Rectal smooth muscle tissue (tissue), 1 donor: ENCODE measurements around the gene NINL.
"Not testable (repeated sequence)": the region's sequence is repeated elsewhere in the genome, so short reads cannot be mapped to it uniquely, and the experiment has no call there.

Experiments
- H3K27ac ChIP-seq: one replicate; pipeline ENCODE4 v1.7.0; 2013; ENCODE audit warnings: low read depth, low read length, inconsistent platforms
- H3K27me3 ChIP-seq: one replicate; pipeline ENCODE4 v1.7.0; 2013; ENCODE audit warnings: low read length; ENCODE audit not compliant: control insufficient read depth, insufficient read depth
- H3K36me3 ChIP-seq: one replicate; pipeline ENCODE4 v1.7.0; 2013; ENCODE audit warnings: low read length; ENCODE audit not compliant: control insufficient read depth, insufficient read depth
- H3K4me1 ChIP-seq: one replicate; pipeline ENCODE4 v1.7.0; 2013; ENCODE audit warnings: low read length; ENCODE audit not compliant: control insufficient read depth, insufficient read depth
- H3K4me3 ChIP-seq: one replicate; pipeline ENCODE4 v1.7.0; 2013; ENCODE audit warnings: low read length
- H3K9ac ChIP-seq: one replicate; pipeline ENCODE4 v1.7.0; 2013; ENCODE audit warnings: low read length

Gene NINL

DNA sequence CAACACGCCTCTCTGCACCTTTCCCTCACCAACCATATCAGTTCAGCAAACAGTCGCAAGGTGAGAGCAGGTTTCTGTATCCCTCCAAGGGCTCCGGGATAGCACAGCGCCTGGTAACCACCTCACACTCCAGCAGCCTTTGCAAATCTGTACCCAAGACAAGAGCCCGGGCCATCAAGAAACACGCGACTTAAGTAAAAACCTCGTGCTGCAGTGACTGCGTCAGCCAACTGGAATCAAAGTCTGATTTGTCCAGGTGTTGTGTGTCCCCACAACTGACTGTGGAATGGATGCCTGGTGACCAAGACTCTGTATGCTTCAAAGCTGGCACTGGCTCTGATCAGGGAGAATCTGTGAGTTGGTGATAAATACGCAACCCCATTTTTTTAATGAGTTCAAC, 74.1 kb downstream of the NINL start:
- no peak overlapping the region for H3K9ac ChIP-seq
- H3K27ac ChIP-seq, result no peak overlapping the region
- H3K4me1 ChIP-seq, result no peaks in the 10 kb centered on the region
- peaks cover 14% of the 10 kb centered on the region for H3K36me3 ChIP-seq
- no peak overlapping the region for H3K4me3 ChIP-seq
- no peaks in the 10 kb centered on the region for H3K27me3 ChIP-seq

DNA sequence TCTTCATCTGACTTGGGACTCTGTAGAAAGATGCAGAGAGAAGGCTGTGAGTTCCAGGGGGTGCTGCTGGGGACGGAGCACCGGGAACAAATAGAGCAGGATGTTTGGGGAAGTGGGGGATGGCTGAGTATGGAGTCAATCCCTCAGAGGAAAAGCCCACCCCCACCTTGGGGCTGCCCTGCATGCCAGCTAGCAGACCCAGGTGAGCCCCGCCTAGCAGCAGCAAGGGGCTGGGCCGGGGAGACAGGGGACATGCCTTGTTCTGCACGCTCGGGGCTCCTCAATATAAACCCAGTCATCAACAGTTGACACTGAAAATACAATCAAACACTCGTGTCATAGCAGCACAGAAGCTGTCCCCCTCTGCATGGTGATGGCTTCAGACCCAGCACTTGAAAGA, 74.6 kb downstream of the NINL start:
- Histone ChIP-seq H3K27ac (no peak overlapping the region), H3K27me3 (no peaks in the 10 kb centered on the region), H3K4me3 (no peak overlapping the region), H3K9ac (no peak overlapping the region), H3K36me3 (peaks cover 14% of the 10 kb centered on the region), H3K4me1 (no peaks in the 10 kb centered on the region)

DNA sequence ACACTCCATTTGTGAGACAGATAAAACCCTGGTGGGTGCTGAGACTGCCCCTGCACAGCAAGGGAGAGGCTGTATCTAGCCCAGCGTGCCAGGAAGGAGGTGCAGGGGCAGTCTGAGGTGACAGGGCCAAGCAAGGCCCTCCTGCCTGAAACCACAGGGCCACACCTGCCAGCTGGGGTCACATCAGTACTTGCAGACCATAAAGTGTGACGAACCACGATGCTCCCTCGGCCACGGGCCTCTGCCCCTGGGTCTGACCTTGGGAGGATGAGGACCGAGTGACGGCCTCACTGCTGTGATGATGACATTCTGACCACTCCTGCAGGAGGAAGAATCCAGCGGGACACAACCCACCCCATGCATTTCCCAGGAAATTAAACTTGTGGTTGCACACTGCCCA, 75.1 kb downstream of the NINL start:
- H3K27ac ChIP-seq, result no peak overlapping the region
- H3K36me3 ChIP-seq, result peaks cover 11% of the 10 kb centered on the region
- H3K4me3 ChIP-seq, result no peak overlapping the region
- H3K27me3 ChIP-seq, result no peaks in the 10 kb centered on the region
- no peaks in the 10 kb centered on the region for H3K4me1 ChIP-seq
- H3K9ac ChIP-seq, result no peak overlapping the region

DNA sequence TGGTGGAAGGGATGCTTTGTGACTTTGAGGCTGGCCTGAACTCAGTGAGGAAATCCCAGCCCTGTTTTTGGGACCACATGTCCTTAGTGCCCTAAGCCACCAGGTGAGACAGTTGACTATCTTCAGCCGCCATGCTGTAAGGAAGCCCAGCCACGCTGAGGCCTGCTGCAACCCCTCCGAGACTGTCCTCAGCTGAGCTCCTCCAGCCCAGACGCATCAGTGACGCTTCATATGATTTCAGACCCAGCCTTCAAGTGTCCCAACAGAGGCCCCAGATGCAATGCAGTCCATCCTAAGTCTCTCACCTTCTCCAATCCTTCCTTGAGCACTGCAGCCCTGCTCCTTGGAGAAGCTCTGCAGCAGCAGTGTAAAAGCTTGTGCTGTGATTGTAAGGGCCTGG, 76.2 kb downstream of the NINL start:
- Histone ChIP-seq H3K27ac (no peak overlapping the region), H3K27me3 (no peaks in the 10 kb centered on the region), H3K9ac (no peak overlapping the region), H3K4me1 (no peaks in the 10 kb centered on the region), H3K4me3 (no peak overlapping the region), H3K36me3 (peaks cover 11% of the 10 kb centered on the region)

- Histone ChIP-seq H3K27ac (peak overlapping the region; percentile 8), H3K4me1 (no peaks in the 10 kb centered on the region), H3K36me3 (peaks cover 11% of the 10 kb centered on the region), H3K4me3 (no peak overlapping the region), H3K27me3 (no peaks in the 10 kb centered on the region), H3K9ac (no peak overlapping the region)
Measured at GRCh38 chr20:25508083-25508770, 77.1 kb downstream of the NINL start.

DNA sequence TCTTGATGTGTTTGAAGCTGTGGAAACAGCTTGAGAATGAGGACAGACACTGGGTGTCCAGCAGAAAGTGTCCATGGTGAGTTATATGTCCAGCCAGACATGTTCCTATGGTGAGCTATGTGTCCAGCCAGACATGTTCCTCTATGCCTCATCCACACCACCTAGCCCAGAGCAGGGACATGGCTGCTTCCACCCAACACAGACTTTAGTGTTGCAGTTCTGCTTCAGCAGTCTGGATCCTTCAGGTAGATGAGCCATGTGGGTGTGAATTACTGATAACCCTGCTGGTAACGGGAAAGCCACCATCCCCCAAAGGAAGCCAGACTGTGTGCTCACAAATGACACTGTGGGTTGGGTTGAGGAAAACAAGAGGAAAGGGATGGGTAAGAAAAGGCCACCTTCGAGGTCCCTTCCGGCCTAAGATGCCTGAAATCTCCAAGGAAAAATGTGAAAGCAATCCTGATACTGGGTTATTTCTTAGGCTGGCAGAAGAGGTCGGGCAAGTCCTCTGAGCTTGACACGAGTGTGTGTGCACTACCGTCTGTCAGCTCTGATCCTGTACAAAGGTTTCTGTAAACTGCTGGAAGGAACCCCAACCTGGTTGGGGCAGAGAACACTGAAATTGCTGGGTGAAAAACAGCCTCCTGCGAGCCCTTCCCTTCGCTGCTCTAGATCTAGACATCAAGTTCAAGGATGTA, 77.8 kb downstream of the NINL start:
- Histone ChIP-seq H3K27ac (peak overlapping the region; percentile 8), H3K4me3 (no peak overlapping the region), H3K4me1 (no peaks in the 10 kb centered on the region), H3K9ac (no peak overlapping the region), H3K36me3 (peaks cover 11% of the 10 kb centered on the region), H3K27me3 (no peaks in the 10 kb centered on the region)

DNA sequence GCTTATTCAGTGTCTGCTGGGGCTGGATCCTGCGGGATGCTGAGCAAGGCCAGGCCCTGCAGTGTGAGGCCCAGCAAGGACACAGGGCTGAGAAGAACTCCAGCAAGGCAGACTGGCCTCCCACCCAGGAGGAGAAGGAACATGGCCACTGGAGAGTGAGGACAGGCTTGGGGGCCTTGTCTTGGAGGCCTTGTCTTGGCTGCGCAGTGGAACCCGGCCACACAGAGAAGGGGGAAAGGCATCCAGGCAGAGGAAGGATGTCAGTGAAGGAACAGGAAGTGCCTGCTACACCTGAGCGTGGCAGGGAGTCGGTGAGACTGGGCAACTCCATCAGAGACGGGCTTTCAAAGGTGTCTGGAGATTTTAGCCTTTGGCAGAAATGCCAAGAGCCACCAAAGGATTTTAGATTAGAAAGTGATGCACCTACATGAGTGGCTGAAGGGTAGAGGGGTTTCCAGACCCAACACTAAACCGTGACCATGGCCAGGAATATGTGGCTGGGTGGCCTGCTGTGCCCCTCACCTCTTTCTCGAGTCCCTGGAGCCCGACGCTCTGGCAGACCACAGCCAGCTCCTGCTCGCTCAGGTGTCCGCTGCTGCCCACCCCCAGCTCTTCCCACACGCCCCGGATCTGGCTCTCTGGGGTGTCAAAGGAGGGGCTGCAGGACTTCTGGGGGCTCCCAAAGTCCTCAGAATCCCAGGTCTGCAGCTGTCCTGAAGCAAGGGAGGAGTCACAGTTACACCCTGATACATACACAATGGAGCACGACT, 80.8 kb downstream of the NINL start:
- H3K27ac ChIP-seq, result no peak overlapping the region
- H3K9ac ChIP-seq, result no peak overlapping the region
- H3K27me3 ChIP-seq, result no peaks in the 10 kb centered on the region
- peaks cover 11% of the 10 kb centered on the region for H3K36me3 ChIP-seq
- no peaks in the 10 kb centered on the region for H3K4me1 ChIP-seq
- H3K4me3 ChIP-seq, result no peak overlapping the region

GRCh38 chr20:25503936-25504335, 81.4 kb downstream of the NINL start:
- peaks cover 5% of the 10 kb centered on the region for H3K36me3 ChIP-seq
- no peak overlapping the region for H3K27ac ChIP-seq
- no peak overlapping the region for H3K9ac ChIP-seq
- no peak overlapping the region for H3K4me3 ChIP-seq
- no peaks in the 10 kb centered on the region for H3K27me3 ChIP-seq
- no peaks in the 10 kb centered on the region for H3K4me1 ChIP-seq

GRCh38 chr20:25503051-25503639, 82.2 kb downstream of the NINL start:
- H3K27ac ChIP-seq, H3K9ac ChIP-seq, H3K36me3 ChIP-seq, H3K4me3 ChIP-seq, H3K4me1 ChIP-seq, H3K27me3 ChIP-seq: not testable (repeated sequence)

DNA sequence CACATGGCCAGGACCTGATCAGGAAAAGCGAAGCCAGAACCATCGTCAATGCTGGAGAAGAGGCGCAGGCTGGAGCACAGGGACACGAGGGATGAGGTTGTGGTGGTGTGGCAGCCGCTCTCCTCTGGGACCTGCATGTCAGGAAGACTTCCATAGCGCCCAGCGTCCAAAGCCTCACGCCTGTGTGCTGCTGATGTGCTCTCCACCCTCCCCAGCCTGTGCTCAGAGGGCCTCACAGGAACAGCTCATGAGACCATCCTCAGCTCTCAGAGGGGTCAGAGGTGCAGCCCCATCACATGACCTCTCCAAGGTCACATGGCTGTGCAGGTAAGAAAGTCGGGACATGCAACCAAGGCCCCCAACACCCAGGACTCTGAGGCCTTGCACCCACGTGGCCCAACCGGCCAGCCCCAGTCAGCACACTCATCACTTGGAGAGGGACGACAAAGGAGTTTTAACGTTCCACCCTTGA, 84.4 kb downstream of the NINL start:
- Histone ChIP-seq H3K36me3 (peaks cover 3% of the 10 kb centered on the region), H3K9ac (no peak overlapping the region), H3K27me3 (no peaks in the 10 kb centered on the region), H3K4me1 (no peaks in the 10 kb centered on the region), H3K4me3 (no peak overlapping the region), H3K27ac (no peak overlapping the region)

GRCh38 chr20:25499855-25500434, 85.4 kb downstream of the NINL start:
- peaks cover 3% of the 10 kb centered on the region for H3K36me3 ChIP-seq
- no peaks in the 10 kb centered on the region for H3K27me3 ChIP-seq
- no peak overlapping the region for H3K4me3 ChIP-seq

GRCh38 chr20:25499031-25499430, 86.3 kb downstream of the NINL start:
- no peaks in the 10 kb centered on the region for H3K4me1 ChIP-seq
- H3K27me3 ChIP-seq, result no peaks in the 10 kb centered on the region
- peaks cover 3% of the 10 kb centered on the region for H3K36me3 ChIP-seq
- no peak overlapping the region for H3K27ac ChIP-seq
- no peak overlapping the region for H3K9ac ChIP-seq
- no peak overlapping the region for H3K4me3 ChIP-seq

More at GRCh38 chr20:25499855-25500434, 85.4 kb downstream of the NINL start:
- no peak overlapping the region for H3K27ac ChIP-seq
- no peaks in the 10 kb centered on the region for H3K4me1 ChIP-seq
- no peak overlapping the region for H3K9ac ChIP-seq
